ENCODE results near the gene TDRD6.
"Not testable (repeated sequence)": the region's sequence is repeated elsewhere in the genome, so short reads cannot be mapped to it uniquely, and the experiment has no call there.

The TDRD6 gene

GRCh38 chr6:46687619-46688097, at the start of gene TDRD6:
Gene TDRD6, plus strand, starts transcription at chr6:46687885. Its CDS starts 244 bp downstream, at chr6:46688129.
- no peak for DNase-seq

- DNase-seq: no peak
These were observed 49.8 kb upstream of the TDRD6 start for GRCh38 chr6:46637933-46638332.

- no peak for DNase-seq
These were observed 49.0 kb upstream of the TDRD6 start for GRCh38 chr6:46638650-46639049.

- no peak for DNase-seq
These were observed 44.5 kb upstream of the TDRD6 start for GRCh38 chr6:46642928-46643751.

- no peak for DNase-seq
These were observed 42.4 kb upstream of the TDRD6 start for GRCh38 chr6:46645265-46645664.

- DNase-seq: not testable (repeated sequence)
These were observed 39.6 kb upstream of the TDRD6 start for GRCh38 chr6:46648108-46648507.

GRCh38 chr6:46648869-46649492, 38.7 kb upstream of the TDRD6 start:
- DNase-seq: no peak

- no peak for DNase-seq
These were observed 36.7 kb upstream of the TDRD6 start for GRCh38 chr6:46651006-46651405.

- DNase-seq: no peak
These were observed 35.9 kb upstream of the TDRD6 start for GRCh38 chr6:46651816-46652215.

- DNase-seq: no peak
These were observed 35.5 kb upstream of the TDRD6 start for GRCh38 chr6:46652232-46652602.

GRCh38 chr6:46652603-46653438, 34.9 kb upstream of the TDRD6 start, which contains the start of the genes CYP39A1 and SLC25A27:
Gene CYP39A1, minus strand, starts transcription at chr6:46652818. Its CDS starts 236 bp downstream, at chr6:46652582.
Gene SLC25A27, plus strand, starts transcription at chr6:46652975. Its CDS starts 218 bp downstream, at chr6:46653193.
- DNase-seq: peak; percentile 93

GRCh38 chr6:46653439-46654195, 34.1 kb upstream of the TDRD6 start:
- no peak for DNase-seq

GRCh38 chr6:46655803-46656202, 31.9 kb upstream of the TDRD6 start:
- no peak for DNase-seq

GRCh38 chr6:46657642-46658041, 30.0 kb upstream of the TDRD6 start:
- DNase-seq: no peak

- DNase-seq: no peak
These were observed 26.2 kb upstream of the TDRD6 start for GRCh38 chr6:46661483-46661882.

GRCh38 chr6:46667377-46667776, 20.3 kb upstream of the TDRD6 start:
- no peak for DNase-seq

GRCh38 chr6:46674410-46674809, 13.3 kb upstream of the TDRD6 start:
- no peak for DNase-seq

GRCh38 chr6:46676604-46677313, 10.9 kb upstream of the TDRD6 start:
- DNase-seq: no peak

GRCh38 chr6:46677314-46677654, 10.4 kb upstream of the TDRD6 start:
- DNase-seq: no peak

- DNase-seq: no peak
These were observed 2.9 kb upstream of the TDRD6 start for GRCh38 chr6:46684771-46685170.

GRCh38 chr6:46688117-46688965, 656 bp downstream of the TDRD6 start:
- no peak for DNase-seq

Measured in NCI-H510A (cell line).